ENCODE measurements around the gene ATP13A4.
"Not testable (repeated sequence)": the region's sequence is repeated elsewhere in the genome, so short reads cannot be mapped to it uniquely, and the experiment has no call there.

ATP13A4 gene

GRCh38 chr3:193530231-193531165 is 24.2 kb downstream of the ATP13A4 start:
- Mint-ChIP-seq H3K9me3 (no peaks in the 10 kb centered on the region), H3K4me3 (no peak overlapping the region), H3K27ac (no peak overlapping the region), H3K4me1 (ENCODE audit: low read depth) (no peaks in the 10 kb centered on the region), H3K27me3 (ENCODE audit: low read depth) (no peaks in the 10 kb centered on the region), H3K36me3 (ENCODE audit: low read depth) (no peaks in the 10 kb centered on the region)

- H3K9me3 Mint-ChIP-seq; H3K4me1 Mint-ChIP-seq (ENCODE audit: low read depth); H3K27ac Mint-ChIP-seq; H3K27me3 Mint-ChIP-seq (ENCODE audit: low read depth); H3K36me3 Mint-ChIP-seq (ENCODE audit: low read depth); H3K4me3 Mint-ChIP-seq: not testable (repeated sequence)
These were observed 28.6 kb downstream of the ATP13A4 start for GRCh38 chr3:193526085-193526484.

DNA sequence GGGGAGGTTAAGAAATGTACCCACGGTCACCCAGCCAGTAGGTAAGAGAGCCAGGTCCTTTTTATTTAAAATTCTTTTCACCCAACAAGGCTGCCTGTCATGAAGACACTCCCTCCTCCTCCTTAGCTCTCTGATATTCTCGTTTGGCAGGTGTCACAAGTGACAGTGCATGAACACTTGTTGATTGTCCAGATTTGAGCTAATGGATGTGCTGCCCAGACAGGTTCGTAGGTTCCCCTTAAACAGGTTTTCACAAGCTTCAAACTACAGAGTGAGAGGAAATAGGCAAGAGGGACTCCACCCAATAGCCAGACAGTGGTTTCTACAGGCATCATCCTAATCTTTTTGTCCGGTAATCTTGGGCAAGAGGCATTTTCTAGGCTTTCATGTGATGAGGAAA is 32.2 kb downstream of the ATP13A4 start:
- no peaks in the 10 kb centered on the region for H3K27me3 Mint-ChIP-seq (ENCODE audit: low read depth)

DNA sequence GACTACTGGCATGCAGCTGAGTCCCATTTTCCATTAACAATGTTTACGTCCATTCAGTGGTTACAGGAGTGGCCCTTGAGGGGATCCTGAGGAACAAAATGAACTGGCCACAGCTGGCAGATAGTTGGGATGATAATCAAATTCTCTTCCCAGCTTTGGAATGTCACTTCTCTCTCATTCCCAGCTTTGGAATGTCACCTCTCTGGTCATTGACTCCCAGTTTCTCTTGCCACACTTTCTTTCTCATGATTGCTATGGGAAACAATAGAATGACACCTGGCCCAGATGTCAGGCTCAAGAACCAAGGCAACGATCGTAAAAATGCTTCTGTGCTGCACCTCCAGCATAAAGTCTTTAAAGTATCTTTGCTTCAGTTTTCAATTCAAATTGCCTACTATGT is 34.0 kb downstream of the ATP13A4 start:
- H3K27me3 Mint-ChIP-seq (ENCODE audit: low read depth), result no peaks in the 10 kb centered on the region
- H3K36me3 Mint-ChIP-seq (ENCODE audit: low read depth), result no peaks in the 10 kb centered on the region
- H3K9me3 Mint-ChIP-seq, result no peaks in the 10 kb centered on the region
- no peak overlapping the region for H3K4me3 Mint-ChIP-seq
- no peaks in the 10 kb centered on the region for H3K4me1 Mint-ChIP-seq (ENCODE audit: low read depth)
- no peak overlapping the region for H3K27ac Mint-ChIP-seq

More for the DNA sequence above, 32.2 kb downstream of the ATP13A4 start:
- Mint-ChIP-seq H3K4me1 (ENCODE audit: low read depth) (no peaks in the 10 kb centered on the region), H3K4me3 (no peak overlapping the region), H3K36me3 (ENCODE audit: low read depth) (no peaks in the 10 kb centered on the region), H3K9me3 (no peaks in the 10 kb centered on the region), H3K27ac (no peak overlapping the region)

- Mint-ChIP-seq H3K36me3 (ENCODE audit: low read depth) (no peaks in the 10 kb centered on the region), H3K9me3 (no peaks in the 10 kb centered on the region), H3K4me1 (ENCODE audit: low read depth) (no peaks in the 10 kb centered on the region), H3K27ac (no peak overlapping the region), H3K4me3 (no peak overlapping the region), H3K27me3 (ENCODE audit: low read depth) (no peaks in the 10 kb centered on the region)
These were observed 38.7 kb downstream of the ATP13A4 start for GRCh38 chr3:193515966-193516365.

- H3K36me3 Mint-ChIP-seq (ENCODE audit: low read depth), result no peaks in the 10 kb centered on the region
- H3K27ac Mint-ChIP-seq, result no peak overlapping the region
- H3K9me3 Mint-ChIP-seq, result no peaks in the 10 kb centered on the region
- H3K27me3 Mint-ChIP-seq (ENCODE audit: low read depth), result peaks cover 14% of the 10 kb centered on the region
- H3K4me1 Mint-ChIP-seq (ENCODE audit: low read depth), result no peaks in the 10 kb centered on the region
- no peak overlapping the region for H3K4me3 Mint-ChIP-seq
These were observed 44.5 kb downstream of the ATP13A4 start for GRCh38 chr3:193510154-193510553.

- H3K36me3 Mint-ChIP-seq (ENCODE audit: low read depth), result no peaks in the 10 kb centered on the region
- no peak overlapping the region for H3K4me3 Mint-ChIP-seq
- H3K9me3 Mint-ChIP-seq, result no peaks in the 10 kb centered on the region
- peaks cover 14% of the 10 kb centered on the region for H3K27me3 Mint-ChIP-seq (ENCODE audit: low read depth)
- no peaks in the 10 kb centered on the region for H3K4me1 Mint-ChIP-seq (ENCODE audit: low read depth)
- no peak overlapping the region for H3K27ac Mint-ChIP-seq
These were observed 45.4 kb downstream of the ATP13A4 start for GRCh38 chr3:193509103-193509965.

GRCh38 chr3:193508108-193508507 is 46.6 kb downstream of the ATP13A4 start:
- H3K36me3 Mint-ChIP-seq (ENCODE audit: low read depth), result no peaks in the 10 kb centered on the region
- no peaks in the 10 kb centered on the region for H3K9me3 Mint-ChIP-seq
- H3K4me1 Mint-ChIP-seq (ENCODE audit: low read depth), result no peaks in the 10 kb centered on the region
- H3K4me3 Mint-ChIP-seq, result no peak overlapping the region
- peaks cover 14% of the 10 kb centered on the region for H3K27me3 Mint-ChIP-seq (ENCODE audit: low read depth)
- no peak overlapping the region for H3K27ac Mint-ChIP-seq

DNA sequence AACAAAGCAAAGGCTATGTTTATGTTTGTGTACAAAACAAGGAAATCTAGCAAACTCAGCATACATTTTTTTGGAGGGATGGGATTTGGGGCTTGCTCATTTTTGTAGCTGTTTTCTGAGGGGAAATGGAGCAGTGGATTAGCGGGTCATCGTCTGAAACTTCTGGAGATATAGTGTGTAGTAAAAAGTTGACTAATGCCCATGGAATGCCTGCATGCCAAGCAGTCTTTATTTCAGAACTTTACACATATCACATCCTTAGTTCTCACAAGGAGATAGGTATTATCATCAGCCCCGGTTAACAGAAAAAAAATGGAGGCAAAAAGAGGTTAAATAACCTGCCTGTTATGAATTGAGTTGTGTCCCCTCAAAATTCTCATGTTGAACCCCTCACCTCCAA is 47.1 kb downstream of the ATP13A4 start:
- Mint-ChIP-seq H3K4me3 (no peak overlapping the region), H3K27me3 (ENCODE audit: low read depth) (peaks cover 14% of the 10 kb centered on the region), H3K4me1 (ENCODE audit: low read depth) (no peaks in the 10 kb centered on the region), H3K36me3 (ENCODE audit: low read depth) (no peaks in the 10 kb centered on the region), H3K27ac (no peak overlapping the region), H3K9me3 (no peaks in the 10 kb centered on the region)

- Mint-ChIP-seq H3K4me3 (no peak overlapping the region), H3K4me1 (ENCODE audit: low read depth) (no peaks in the 10 kb centered on the region), H3K27me3 (ENCODE audit: low read depth) (peaks cover 14% of the 10 kb centered on the region), H3K27ac (no peak overlapping the region), H3K9me3 (no peaks in the 10 kb centered on the region), H3K36me3 (ENCODE audit: low read depth) (no peaks in the 10 kb centered on the region)
These were observed 47.8 kb downstream of the ATP13A4 start for GRCh38 chr3:193506921-193507320.

GRCh38 chr3:193502871-193503270 is 51.8 kb downstream of the ATP13A4 start:
- H3K4me1 Mint-ChIP-seq (ENCODE audit: low read depth), result no peaks in the 10 kb centered on the region
- no peak overlapping the region for H3K27ac Mint-ChIP-seq
- no peaks in the 10 kb centered on the region for H3K9me3 Mint-ChIP-seq
- no peaks in the 10 kb centered on the region for H3K36me3 Mint-ChIP-seq (ENCODE audit: low read depth)
- peaks cover 4% of the 10 kb centered on the region for H3K27me3 Mint-ChIP-seq (ENCODE audit: low read depth)
- no peak overlapping the region for H3K4me3 Mint-ChIP-seq

- Mint-ChIP-seq H3K4me1 (ENCODE audit: low read depth) (no peaks in the 10 kb centered on the region), H3K36me3 (ENCODE audit: low read depth) (no peaks in the 10 kb centered on the region), H3K9me3 (no peaks in the 10 kb centered on the region), H3K4me3 (no peak overlapping the region), H3K27me3 (ENCODE audit: low read depth) (no peaks in the 10 kb centered on the region), H3K27ac (no peak overlapping the region)
These were observed 54.8 kb downstream of the ATP13A4 start for GRCh38 chr3:193499801-193500485.

- H3K27me3 Mint-ChIP-seq (ENCODE audit: low read depth), result no peaks in the 10 kb centered on the region
- H3K4me1 Mint-ChIP-seq (ENCODE audit: low read depth), result no peaks in the 10 kb centered on the region
- H3K27ac Mint-ChIP-seq, result no peak overlapping the region
- no peak overlapping the region for H3K4me3 Mint-ChIP-seq
- no peaks in the 10 kb centered on the region for H3K9me3 Mint-ChIP-seq
- H3K36me3 Mint-ChIP-seq (ENCODE audit: low read depth), result no peaks in the 10 kb centered on the region
These were observed 55.4 kb downstream of the ATP13A4 start for GRCh38 chr3:193499136-193499770.

DNA sequence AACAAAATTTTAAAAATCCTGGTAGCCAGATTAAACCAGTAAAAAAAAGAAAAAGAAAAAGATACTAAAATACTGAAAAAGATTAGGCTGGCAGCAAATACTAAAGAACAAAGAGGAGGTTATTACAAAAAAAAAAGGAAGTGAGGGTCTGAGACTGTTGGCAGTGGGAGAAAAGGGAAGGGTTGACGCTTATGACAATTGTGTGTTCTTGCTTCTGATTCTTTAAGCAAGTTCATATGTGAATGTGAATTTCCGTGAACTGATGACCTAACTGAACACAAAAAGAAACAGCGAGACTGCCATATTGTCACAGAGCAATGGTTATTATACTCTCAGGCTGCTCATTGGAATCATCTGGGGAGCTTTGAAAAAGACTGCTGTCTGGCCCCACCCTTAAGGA is 56.5 kb downstream of the ATP13A4 start:
- H3K4me3 Mint-ChIP-seq, result no peak overlapping the region
- H3K27me3 Mint-ChIP-seq (ENCODE audit: low read depth), result no peaks in the 10 kb centered on the region
- H3K4me1 Mint-ChIP-seq (ENCODE audit: low read depth), result no peaks in the 10 kb centered on the region
- H3K27ac Mint-ChIP-seq, result no peak overlapping the region
- no peaks in the 10 kb centered on the region for H3K36me3 Mint-ChIP-seq (ENCODE audit: low read depth)
- H3K9me3 Mint-ChIP-seq, result no peaks in the 10 kb centered on the region

Data from T-helper 1 cell treated with Interleukin-12 subunit alpha and Interleukin-12 subunit beta and Interleukin-4 antibody, amounts not matched to agents 30 μg/mL and 1 μg/mL, for 36 hours (primary cell).